Measurements from ENCODE around the gene CCDC12. TPM values are rescaled to one million over a fixed set of nuclear protein-coding genes. Genes with fewer than 3 reads are reported as not detected.
A peak's percentile ranks its signal among the peaks of the same experiment; 100 is the strongest.

CCDC12 gene
- total and polyA plus RNA-seq, 2 of the 13 experiments (the other 11 are each of a cell fraction or from before 2014, with no cell fraction given): 30.1 to 49.5 TPM

- TF ChIP-seq RERE (CRISPR knock-in tag; IDR thresholded peaks at IDR 0.05; ENCODE audit: low read depth) (no peak), XBP1 (CRISPR knock-in tag; IDR thresholded peaks at IDR 0.05) (no peak), ZNF605 (CRISPR knock-in tag; IDR thresholded peaks at IDR 0.05) (no peak; the same call in 1 of the 2 replicates), TCF7L2 (IDR thresholded peaks at IDR 0.05; ENCODE audit: low read depth, low read length) (no peak), ZNF639 (CRISPR knock-in tag; conservative IDR thresholded peaks at IDR 0.05) (no peak), MLXIP (CRISPR knock-in tag; IDR thresholded peaks at IDR 0.05; ENCODE audit: borderline replicate concordance) (no peak), ISX (CRISPR knock-in tag; conservative IDR thresholded peaks at IDR 0.05) (no peak), BCL3 (CRISPR knock-in tag; IDR thresholded peaks at IDR 0.05) (peak; percentile 38; the same call in 1 of the 2 replicates), ZNF691 (CRISPR knock-in tag; IDR thresholded peaks at IDR 0.05; ENCODE audit: borderline replicate concordance, low read depth) (no peak), ZNF556 (CRISPR knock-in tag; IDR thresholded peaks at IDR 0.05; ENCODE audit: borderline replicate concordance) (0 out of 2 replicates have a peak, but pooled peaks have one; percentile 4), TEAD3 (CRISPR knock-in tag; optimal IDR thresholded peaks at IDR 0.05; ENCODE audit: borderline replicate concordance) (peak; percentile 46), ZNF580 (CRISPR knock-in tag; IDR thresholded peaks at IDR 0.05; ENCODE audit: borderline replicate concordance, low read depth) (peak; percentile 42; the same call in 1 of the 2 replicates), ZNF670 (CRISPR knock-in tag; IDR thresholded peaks at IDR 0.05; ENCODE audit: borderline replicate concordance) (no peak), E2F1 (CRISPR knock-in tag; IDR thresholded peaks at IDR 0.05) (no peak)
These were observed at the start of gene CCDC12 (continued) for GRCh38 chr3:46976326-46977190.
